ENCODE measurements around the gene TRAF1.

GRCh38 chr9:120885958-120886357, 40.6 kb downstream of the TRAF1 start:
- TF ChIP-seq POLR2A (IDR thresholded peaks at IDR 0.05; ENCODE audit: low read depth, low read length) = no peak
- TF ChIP-seq POLR2AphosphoS5 (IDR thresholded peaks at IDR 0.05; ENCODE audit: low read depth, low read length) = no peak
- no peak for TF ChIP-seq TAF1 (IDR thresholded peaks at IDR 0.05; ENCODE audit: borderline replicate concordance, low read depth, low read length)
